ENCODE measurements around the gene HEATR5A.

DNA sequence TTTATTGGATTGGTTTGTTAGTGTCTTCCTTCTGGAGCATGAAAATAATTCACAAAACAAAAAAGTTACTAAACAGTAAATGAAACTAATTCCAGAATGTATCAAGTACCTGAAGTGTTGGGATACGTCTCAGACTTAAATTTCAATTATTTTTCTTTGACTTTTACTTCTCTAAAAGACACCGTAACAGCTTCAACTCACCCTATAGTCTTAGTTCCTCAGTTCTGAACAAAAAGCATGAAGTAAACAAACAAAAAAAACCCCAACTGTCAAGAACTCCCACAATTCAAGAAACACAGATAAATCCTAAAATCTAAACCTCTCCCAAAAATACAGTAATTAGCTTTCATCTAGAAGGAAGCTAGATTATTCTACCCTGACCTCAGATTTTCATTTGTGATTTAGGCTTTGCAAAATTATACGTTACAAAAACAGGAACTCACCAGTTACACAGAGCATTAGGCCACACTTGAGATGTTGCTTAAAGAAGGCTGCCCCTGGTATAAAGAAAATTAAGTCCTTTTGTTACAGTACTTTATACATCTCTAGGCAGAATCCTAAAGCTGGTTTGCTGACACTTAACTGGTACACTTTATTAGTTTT is 10.2 kb downstream of the HEATR5A start:
- TF ChIP-seq, protein P1, sequence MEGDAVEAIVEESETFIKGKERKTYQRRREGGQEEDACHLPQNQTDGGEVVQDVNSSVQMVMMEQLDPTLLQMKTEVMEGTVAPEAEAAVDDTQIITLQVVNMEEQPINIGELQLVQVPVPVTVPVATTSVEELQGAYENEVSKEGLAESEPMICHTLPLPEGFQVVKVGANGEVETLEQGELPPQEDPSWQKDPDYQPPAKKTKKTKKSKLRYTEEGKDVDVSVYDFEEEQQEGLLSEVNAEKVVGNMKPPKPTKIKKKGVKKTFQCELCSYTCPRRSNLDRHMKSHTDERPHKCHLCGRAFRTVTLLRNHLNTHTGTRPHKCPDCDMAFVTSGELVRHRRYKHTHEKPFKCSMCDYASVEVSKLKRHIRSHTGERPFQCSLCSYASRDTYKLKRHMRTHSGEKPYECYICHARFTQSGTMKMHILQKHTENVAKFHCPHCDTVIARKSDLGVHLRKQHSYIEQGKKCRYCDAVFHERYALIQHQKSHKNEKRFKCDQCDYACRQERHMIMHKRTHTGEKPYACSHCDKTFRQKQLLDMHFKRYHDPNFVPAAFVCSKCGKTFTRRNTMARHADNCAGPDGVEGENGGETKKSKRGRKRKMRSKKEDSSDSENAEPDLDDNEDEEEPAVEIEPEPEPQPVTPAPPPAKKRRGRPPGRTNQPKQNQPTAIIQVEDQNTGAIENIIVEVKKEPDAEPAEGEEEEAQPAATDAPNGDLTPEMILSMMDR (IDR thresholded peaks at IDR 0.05), result no peak
- no peak for TF ChIP-seq POLR2A (IDR thresholded peaks at IDR 0.05)

Data from Peyer's patch (tissue), 4 donors.